IMR-90 (cell line): Measurements from ENCODE around the gene TOMM20L. TPM values are rescaled to one million over a fixed set of nuclear protein-coding genes. Genes with fewer than 3 reads are reported as not detected.

ENCODE experiments used
- microRNA-seq, 2 experiments: library from miRNA; stranded (forward) in 1 of 2; unstranded in 1 of 2; fragments of 10-50 nt in 1 of 2; fragments of <30 nt in 1 of 2; gene quantifications in 1 of 2; microRNA quantifications in 1 of 2; one replicate each; pipeline versions ENCODE3 to v1.1.0; 2013 to 2020; ENCODE audit not compliant: insufficient read depth in 1 of 2, insufficient read length in 1 of 2, unreplicated experiment in 1 of 2
- polyA plus RNA-seq, 3 experiments: library from polyadenylated mRNA; depleted of rRNA; stranded (reverse); fragments of >200 nt; gene quantifications; 2 replicates each; pipeline ENCODE4 v1.2.3, GENCODE V29; 2012; ENCODE audit warnings: low replicate concordance in 1 of 3
- small RNA-seq, 5 experiments: library from RNA; depleted of rRNA; stranded (forward); fragments of <200 nt; gene quantifications; one replicate each; pipeline ENCODE3, GENCODE V24; 2012
- total RNA-seq: library from RNA; depleted of rRNA; stranded (reverse); fragments of >200 nt; gene quantifications from 2 replicates; pipeline ENCODE4 v1.2.3, GENCODE V29; 2012; rRNA removed

Gene TOMM20L
- total and polyA plus RNA-seq, 2 of the 4 experiments (the other 2 are of a cell fraction): not detected

Small RNA genes within 50 kb of the gene (microRNA-seq; reads per million reads assigned to microRNA genes)
- not detected for gene RF00019 (ENCODE audit: insufficient read depth, insufficient read length)

Small RNA genes within 50 kb of the gene (small RNA-seq; reads per million reads assigned to genes)
- 0 reads per million in 5 experiments for gene RF00019

Other genes starting within 250 kb of the TOMM20L start
- gene ARMH4, start 243.7 kb upstream of the TOMM20L start, total RNA-seq: 4.4 and 5.6 TPM in 2 replicates
- gene ARMH4, start 243.7 kb upstream of the TOMM20L start, polyA plus RNA-seq (2012; rRNA removed): 4.1 and 4.6 TPM in 2 replicates
- 46.4 and 71.0 TPM in 2 replicates for gene ACTR10, start 195.8 kb upstream of the TOMM20L start, total RNA-seq
- 55.4 and 71.7 TPM in 2 replicates for gene ACTR10, start 195.8 kb upstream of the TOMM20L start, polyA plus RNA-seq (2012; rRNA removed)
- 74.9 and 114 TPM in 2 replicates for gene PSMA3, start 151.1 kb upstream of the TOMM20L start, total RNA-seq
- gene PSMA3, start 151.1 kb upstream of the TOMM20L start, polyA plus RNA-seq (2012; rRNA removed): 227 and 231 TPM in 2 replicates
- 3.8 and 6.7 TPM in 2 replicates for gene ARID4A, start 97.4 kb upstream of the TOMM20L start, total RNA-seq
- 3.3 and 3.4 TPM in 2 replicates for gene ARID4A, start 97.4 kb upstream of the TOMM20L start, polyA plus RNA-seq (2012; rRNA removed)
- 27.8 and 49.7 TPM in 2 replicates for gene TIMM9, start 31.6 kb downstream of the TOMM20L start, total RNA-seq
- gene TIMM9, start 31.6 kb downstream of the TOMM20L start, polyA plus RNA-seq (2012; rRNA removed): 19.2 and 23.7 TPM in 2 replicates
- 36.7 and 44.4 TPM in 2 replicates for gene KIAA0586, start 31.8 kb downstream of the TOMM20L start, total RNA-seq
- 9.4 and 9.5 TPM in 2 replicates for gene KIAA0586, start 31.8 kb downstream of the TOMM20L start, polyA plus RNA-seq (2012; rRNA removed)
- gene DACT1, start 242.0 kb downstream of the TOMM20L start, total RNA-seq: 8.1 and 9.7 TPM in 2 replicates
- 5.8 and 6.5 TPM in 2 replicates for gene DACT1, start 242.0 kb downstream of the TOMM20L start, polyA plus RNA-seq (2012; rRNA removed)